HG02588 (cell line): Measurements from ENCODE around the gene VPS13D.
"Not testable (repeated sequence)": the region's sequence is repeated elsewhere in the genome, so short reads cannot be mapped to it uniquely, and the experiment has no call there.

Source experiments
- ATAC-seq: cut with Tn5 transposase; IDR thresholded peaks from one replicate; pipeline ENCODE4 v1.9.1; 2021; ENCODE audit warnings: mild to moderate bottlenecking, moderate library complexity; ENCODE audit not compliant: unreplicated experiment

Gene VPS13D

GRCh38 chr1:12444329-12444841 is 214.6 kb downstream of the VPS13D start:
- ATAC-seq: no peak

- ATAC-seq: no peak
Measured at GRCh38 chr1:12445257-12445656, 215.4 kb downstream of the VPS13D start.

GRCh38 chr1:12446593-12446992 is 216.8 kb downstream of the VPS13D start:
- ATAC-seq: no peak

- ATAC-seq: no peak
Measured at GRCh38 chr1:12447307-12447706, 217.5 kb downstream of the VPS13D start.

- ATAC-seq: no peak
Measured at GRCh38 chr1:12447849-12448312, 218.1 kb downstream of the VPS13D start.

GRCh38 chr1:12448746-12449177 is 218.9 kb downstream of the VPS13D start:
- no peak for ATAC-seq

- ATAC-seq: no peak
Measured at GRCh38 chr1:12450090-12450755, 220.4 kb downstream of the VPS13D start.

- ATAC-seq: no peak
Measured at GRCh38 chr1:12450756-12451559, 221.1 kb downstream of the VPS13D start.

GRCh38 chr1:12451560-12451900 is 221.7 kb downstream of the VPS13D start:
- ATAC-seq: no peak

- no peak for ATAC-seq
Measured at GRCh38 chr1:12452262-12452661, 222.4 kb downstream of the VPS13D start.

GRCh38 chr1:12453400-12454343 is 223.8 kb downstream of the VPS13D start:
- no peak for ATAC-seq

- no peak for ATAC-seq
Measured at GRCh38 chr1:12454406-12455391, 224.9 kb downstream of the VPS13D start.

- ATAC-seq: not testable (repeated sequence)
Measured at GRCh38 chr1:12456081-12456480, 226.3 kb downstream of the VPS13D start.

- no peak for ATAC-seq
Measured at GRCh38 chr1:12456979-12457378, 227.1 kb downstream of the VPS13D start.

GRCh38 chr1:12457771-12458170 is 227.9 kb downstream of the VPS13D start:
- no peak for ATAC-seq

GRCh38 chr1:12458571-12458970 is 228.7 kb downstream of the VPS13D start:
- ATAC-seq: no peak

GRCh38 chr1:12460121-12460520 is 230.3 kb downstream of the VPS13D start:
- ATAC-seq: no peak

- ATAC-seq: no peak
Measured at GRCh38 chr1:12460911-12461621, 231.2 kb downstream of the VPS13D start.

GRCh38 chr1:12461754-12462153 is 231.9 kb downstream of the VPS13D start:
- ATAC-seq: no peak
